LNCaP clone FGC (cell line): ENCODE measurements around the gene SPATA25.

Experiments used
- DNase-seq: peaks from one replicate; pipeline ENCODE4 v3.0.0-alpha.2; 2011; ENCODE audit warnings: low read depth
- H3K4me3 ChIP-seq: 2 replicates; pipeline ENCODE4 v1.5.1; 2011; ENCODE audit warnings: mild to moderate bottlenecking, low read depth, low read length, control low read depth
- CTCF ChIP-seq: IDR thresholded peaks from 2 replicates; pipeline ENCODE4 v1.5.1; 2012; ENCODE audit warnings: mild to moderate bottlenecking; ENCODE audit not compliant: control insufficient read depth, insufficient read depth; ENCODE audit errors: extremely low read depth

The SPATA25 gene

GRCh38 chr20:45920462-45921336 lies 33.3 kb upstream of the SPATA25 start:
- no peak overlapping the region for H3K4me3 ChIP-seq
- no peak for TF ChIP-seq CTCF
- no peak for DNase-seq

- DNase-seq: no peak
- H3K4me3 ChIP-seq: no peak overlapping the region
- no peak for TF ChIP-seq CTCF
Measured at GRCh38 chr20:45919542-45920399, 32.3 kb upstream of the SPATA25 start.

GRCh38 chr20:45918779-45919537 lies 31.5 kb upstream of the SPATA25 start:
- no peak for DNase-seq
- no peak overlapping the region for H3K4me3 ChIP-seq
- no peak for TF ChIP-seq CTCF

GRCh38 chr20:45918182-45918737 lies 30.8 kb upstream of the SPATA25 start:
- no peak for DNase-seq
- no peak for TF ChIP-seq CTCF
- no peak overlapping the region for H3K4me3 ChIP-seq

GRCh38 chr20:45917790-45918141 lies 30.3 kb upstream of the SPATA25 start:
- no peak for TF ChIP-seq CTCF
- H3K4me3 ChIP-seq: no peak overlapping the region
- no peak for DNase-seq

GRCh38 chr20:45913116-45913515 lies 25.7 kb upstream of the SPATA25 start:
- no peak for TF ChIP-seq CTCF
- DNase-seq: no peak
- no peak overlapping the region for H3K4me3 ChIP-seq
